SK-N-SH (cell line): Measurements from ENCODE around the gene PDE9A. TPM values are rescaled to one million over a fixed set of nuclear protein-coding genes. Genes with fewer than 3 reads are reported as not detected.

ENCODE experiments used
- CTCF ChIA-PET: fragments of 300-600, 350-600 bp; formaldehyde crosslinking; extraction: SDS; loops from one replicate; lab custom pipeline; 2021; lab: Yijun Ruan, JAX
- POLR2A ChIA-PET: fragments of 350-600 bp; sonication (Branson Sonifier 250); formaldehyde crosslinking; extraction: SDS; loops from one replicate; lab custom pipeline; 2020; ENCODE audit warnings: antibody characterized with exemption, inconsistent platforms; lab: Yijun Ruan, JAX
- DNase-seq: peaks from one replicate; pipeline ENCODE4 v3.0.0; 2012
- H2AFZ ChIP-seq: fragments of 200-600 bp; sonication (generic); 2 replicates; pipeline ENCODE4 v1.8.1; 2016; ENCODE audit warnings: antibody characterized with exemption, mild to moderate bottlenecking, low read depth
- H3F3A ChIP-seq: fragments of 200-600 bp; sonication (generic); replicated peaks from 2 replicates; pipeline ENCODE3; 2016; ENCODE audit warnings: antibody characterized with exemption, mild to moderate bottlenecking; ENCODE audit not compliant: insufficient read depth
- H3K27ac ChIP-seq, 2 experiments: fragments of 200-500 bp in 1 of 2; fragments of 200-600 bp in 1 of 2; sonication (Bioruptor generic) in 1 of 2; sonication (generic), shearing (Covaris generic) in 1 of 2; 2 replicates each; pipeline versions ENCODE4 v1.5.1 to v1.6.1; 2014 to 2016; ENCODE audit warnings: low read depth in 2 of 2, inconsistent platforms in 1 of 2, low read length in 1 of 2, mild to moderate bottlenecking in 1 of 2, mixed read lengths in 1 of 2
- H3K27me3 ChIP-seq: fragments of 200-600 bp; sonication (generic), shearing (Covaris generic); 2 replicates; pipeline ENCODE4 v1.6.1; 2016; ENCODE audit warnings: mixed run types; ENCODE audit not compliant: insufficient read depth
- H3K36me3 ChIP-seq, 2 experiments: fragments of 200-500 bp in 1 of 2; fragments of 200-600 bp in 1 of 2; sonication (Bioruptor generic) in 1 of 2; sonication (generic) in 1 of 2; replicated peaks in 1 of 2; 2 replicates each; pipeline versions ENCODE3 to v1.5.1; 2014 to 2016; ENCODE audit warnings: low read length in 1 of 2, mild to moderate bottlenecking in 1 of 2; ENCODE audit not compliant: insufficient read depth in 2 of 2, control insufficient read depth in 1 of 2
- H3K4me1 ChIP-seq, 2 experiments: fragments of 200-500 bp in 1 of 2; fragments of 200-600 bp in 1 of 2; sonication (Bioruptor generic) in 1 of 2; sonication (generic), shearing (Covaris generic) in 1 of 2; 2 replicates each; pipeline versions ENCODE4 v1.5.1 to v1.6.1; 2014 to 2016; ENCODE audit warnings: low read depth in 1 of 2, low read length in 1 of 2, mixed run types in 1 of 2; ENCODE audit not compliant: insufficient read depth in 2 of 2, control insufficient read depth in 1 of 2
- H3K4me2 ChIP-seq: fragments of 200-600 bp; sonication (generic), shearing (Covaris generic); 2 replicates; pipeline ENCODE4 v1.6.1; 2017; ENCODE audit warnings: mixed run types
- H3K4me3 ChIP-seq, 2 experiments: fragments of 200-500 bp in 1 of 2; fragments of 200-600 bp in 1 of 2; sonication (Bioruptor generic) in 1 of 2; sonication (generic), shearing (Covaris generic) in 1 of 2; 2 replicates each; pipeline versions ENCODE4 v1.5.1 to v1.8.1; 2014 to 2016; ENCODE audit warnings: low read depth in 2 of 2, inconsistent platforms in 1 of 2, low read length in 1 of 2, mild to moderate bottlenecking in 1 of 2, mixed read lengths in 1 of 2, moderate library complexity in 1 of 2
- H3K79me2 ChIP-seq: fragments of 200-600 bp; sonication (generic); 2 replicates; pipeline ENCODE4 v1.8.1; 2017; ENCODE audit warnings: mild to moderate bottlenecking; ENCODE audit not compliant: insufficient read depth
- H3K9ac ChIP-seq: fragments of 200-600 bp; sonication (generic); 2 replicates; pipeline ENCODE4 v1.6.1; 2017; ENCODE audit warnings: mixed run types
- H3K9me2 ChIP-seq: fragments of 200-600 bp; sonication (generic); 2 replicates; pipeline ENCODE4 v1.6.1; 2017; ENCODE audit warnings: mixed run types
- H3K9me3 ChIP-seq: fragments of 200-600 bp; sonication (generic); 2 replicates; pipeline ENCODE4 v1.6.1; 2017; ENCODE audit warnings: mixed run types, mild to moderate bottlenecking, moderate library complexity
- H4K20me1 ChIP-seq: fragments of 200-600 bp; sonication (generic); 2 replicates; pipeline ENCODE4 v1.6.1; 2017; ENCODE audit warnings: mild to moderate bottlenecking, mixed run types; ENCODE audit not compliant: insufficient read depth
- EP300 ChIP-seq, 2 experiments: IDR thresholded peaks; 2 replicates each; pipeline versions ENCODE4 v1.4.0 to v1.6.1; 2012; ENCODE audit warnings: borderline replicate concordance in 1 of 2, low read depth in 1 of 2, low read length in 1 of 2
- FOSL2 ChIP-seq: IDR thresholded peaks from 2 replicates; pipeline ENCODE4 v1.4.0; 2012; ENCODE audit warnings: low read depth, mild to moderate bottlenecking, moderate library complexity, borderline replicate concordance
- FOXJ3 ChIP-seq: sonication (generic); formaldehyde crosslinking; IDR thresholded peaks from 2 replicates; pipeline ENCODE4 v1.5.1; 2020; ENCODE audit warnings: mild to moderate bottlenecking, missing genetic modification reagents
- GATA2 ChIP-seq: sonication (generic); formaldehyde crosslinking; IDR thresholded peaks from 2 replicates; pipeline ENCODE4 v1.5.0; 2020; ENCODE audit warnings: mild to moderate bottlenecking, missing genetic modification reagents
- MXI1 ChIP-seq: IDR thresholded peaks from 2 replicates; pipeline ENCODE4 v1.6.1; 2012; ENCODE audit warnings: mild to moderate bottlenecking, low read depth, low read length, improper control_type of control experiment
- NFIC ChIP-seq: IDR thresholded peaks from 2 replicates; pipeline ENCODE4 v1.4.0; 2012; ENCODE audit warnings: borderline replicate concordance
- SIN3A ChIP-seq: IDR thresholded peaks from 2 replicates; pipeline ENCODE4 v1.6.1; 2012; ENCODE audit warnings: low read depth, mild to moderate bottlenecking, low read length, moderate library complexity, borderline replicate concordance
- TEAD4 ChIP-seq: IDR thresholded peaks from 2 replicates; pipeline ENCODE4 v1.4.0; 2012; ENCODE audit warnings: mild to moderate bottlenecking, borderline replicate concordance; ENCODE audit not compliant: insufficient read depth
- YY1 ChIP-seq: IDR thresholded peaks from 2 replicates; pipeline ENCODE4 v1.4.0; 2012; ENCODE audit warnings: low read depth, mild to moderate bottlenecking
- WGBS: methylation state at CpG from one replicate; pipeline ENCODE4 v1.1.6; 2017; ENCODE audit warnings: low lambda C conversion rate; 5-methylcytosine and 5-hydroxymethylcytosine counted together
- polyA plus RNA-seq, 3 experiments: library from polyadenylated mRNA; depleted of rRNA; stranded (reverse); fragments of >200 nt; gene quantifications; 2 replicates each; pipeline ENCODE4 v1.2.3, GENCODE V29; 2012
- TF ChIP-seq, protein P1 (sequence below): IDR thresholded peaks from 2 replicates; pipeline ENCODE4; 2012

PDE9A gene
- polyA plus RNA-seq, 1 of the 3 experiments (the other 2 are of a cell fraction), result 0.28 TPM

GRCh38 chr21:42662430-42663199 is 9.2 kb downstream of the PDE9A start:
- Histone ChIP-seq H3K4me3 (no peak overlapping the region), H3K36me3 (no peaks in the 10 kb centered on the region), H3K27me3 (no peaks in the 10 kb centered on the region), H3K9me3 (no peaks in the 10 kb centered on the region), H3F3A (no peaks in the 10 kb centered on the region), H3K9me2 (no peaks in the 10 kb centered on the region), H4K20me1 (no peaks in the 10 kb centered on the region), H3K4me2 (no peak overlapping the region), H3K79me2 (no peaks in the 10 kb centered on the region), H3K27ac (no peak overlapping the region), H2AFZ (no peak overlapping the region), H3K9ac (no peak overlapping the region), H3K4me1 (no peaks in the 10 kb centered on the region; a peak in 1 of 4 replicates)
- CTCF ChIA-PET, result no interaction called here
- TF ChIP-seq FOXJ3 (CRISPR knock-in tag), result no peak
- WGBS, result 84% methylated on average over 20 of the region's 20 CpGs
- no peak for DNase-seq
- POLR2A ChIA-PET, result no interaction called here

GRCh38 chr21:42663200-42663750 is 9.9 kb downstream of the PDE9A start:
- TF ChIP-seq YY1 (no peak), FOSL2 (no peak), GATA2 (CRISPR knock-in tag) (no peak), EP300 (IDR thresholded peaks at IDR 0.05; ENCODE audit: borderline replicate concordance in 1 of 2, low read depth in 1 of 2, low read length in 1 of 2) (no peak), NFIC (no peak), TEAD4 (no peak), FOXJ3 (CRISPR knock-in tag) (no peak), SIN3A (no peak), MXI1 (no peak)
- TF ChIP-seq, protein P1, sequence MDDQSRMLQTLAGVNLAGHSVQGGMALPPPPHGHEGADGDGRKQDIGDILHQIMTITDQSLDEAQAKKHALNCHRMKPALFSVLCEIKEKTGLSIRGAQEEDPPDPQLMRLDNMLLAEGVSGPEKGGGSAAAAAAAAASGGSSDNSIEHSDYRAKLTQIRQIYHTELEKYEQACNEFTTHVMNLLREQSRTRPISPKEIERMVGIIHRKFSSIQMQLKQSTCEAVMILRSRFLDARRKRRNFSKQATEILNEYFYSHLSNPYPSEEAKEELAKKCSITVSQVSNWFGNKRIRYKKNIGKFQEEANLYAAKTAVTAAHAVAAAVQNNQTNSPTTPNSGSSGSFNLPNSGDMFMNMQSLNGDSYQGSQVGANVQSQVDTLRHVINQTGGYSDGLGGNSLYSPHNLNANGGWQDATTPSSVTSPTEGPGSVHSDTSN, result no peak
- POLR2A ChIA-PET, result no interaction called here

More at GRCh38 chr21:42663200-42663750, 9.9 kb downstream of the PDE9A start:
- Histone ChIP-seq H3K27me3 (no peaks in the 10 kb centered on the region), H3K79me2 (no peaks in the 10 kb centered on the region), H3K4me2 (no peak overlapping the region), H3K9me3 (no peaks in the 10 kb centered on the region), H3F3A (no peaks in the 10 kb centered on the region), H3K27ac (no peak overlapping the region), H3K9me2 (no peaks in the 10 kb centered on the region), H3K4me3 (no peak overlapping the region), H3K4me1 (no peaks in the 10 kb centered on the region; a peak in 1 of 4 replicates), H3K9ac (no peak overlapping the region), H3K36me3 (no peaks in the 10 kb centered on the region), H2AFZ (no peak overlapping the region), H4K20me1 (no peaks in the 10 kb centered on the region)
- DNase-seq, result no peak
- CTCF ChIA-PET, result interaction anchor here (1.0 to 1.1 kb wide), 2 partner anchors 8 to 155 kb away, joined by 3 to 5 read pairs; no protein-coding TSS in a partner anchor
- WGBS, result 84% methylated on average over 15 of the region's 18 CpGs
